GM12878 (cell line): ENCODE data around the gene MRPL18.

Experiments
- BRCA1 ChIP-seq: IDR thresholded peaks from 2 replicates; pipeline ENCODE4 v1.6.1; 2011; ENCODE audit warnings: low read depth, low read length, improper control_type of control experiment
- CEBPB ChIP-seq, 2 experiments: fragments of 150-350 bp in 1 of 2; IDR thresholded peaks; 2 replicates each; pipeline ENCODE4 v1.6.1; 2012 to 2014; ENCODE audit warnings: low read depth in 2 of 2, low read length in 2 of 2, borderline replicate concordance in 1 of 2, inconsistent platforms in 1 of 2
- CTCF ChIP-seq, 3 experiments: IDR thresholded peaks in 2 of 3; conservative IDR thresholded peaks in 1 of 3; 2 replicates each; pipeline ENCODE4 v1.5.1; 2011; ENCODE audit warnings: low read depth in 3 of 3, low read length in 3 of 3, mild to moderate bottlenecking in 3 of 3, control low read depth in 2 of 3, moderate library complexity in 2 of 3, inconsistent platforms in 1 of 3, mixed read lengths in 1 of 3; ENCODE audit not compliant: control insufficient read depth in 2 of 3, insufficient read depth in 1 of 3; ENCODE audit errors: extremely low read depth in 1 of 3
- NBN ChIP-seq: fragments of 450-650 bp; IDR thresholded peaks from 2 replicates; pipeline ENCODE4 v1.6.1; 2016
- PML ChIP-seq: IDR thresholded peaks from 2 replicates; pipeline ENCODE4 v1.6.1; 2012; ENCODE audit warnings: low read length, inconsistent platforms
- POLR2A ChIP-seq: IDR thresholded peaks from 2 replicates; pipeline ENCODE4 v1.6.1; 2011; ENCODE audit warnings: low read depth, mild to moderate bottlenecking, low read length
- SMAD1 ChIP-seq: fragments of 450-650 bp; IDR thresholded peaks from 2 replicates; pipeline ENCODE4 v1.6.1; 2018; ENCODE audit warnings: mild to moderate bottlenecking, low read depth; ENCODE audit not compliant: partially characterized antibody
- SUPT20H ChIP-seq: IDR thresholded peaks from 2 replicates; pipeline ENCODE4 v1.6.1; 2011; ENCODE audit warnings: low read depth, mild to moderate bottlenecking, low read length, moderate library complexity, borderline replicate concordance; ENCODE audit not compliant: control insufficient read depth
- YBX1 ChIP-seq: fragments of 450-650 bp; IDR thresholded peaks from 2 replicates; pipeline ENCODE4 v1.6.1; 2016; ENCODE audit warnings: antibody characterized with exemption
- ZBTB33 ChIP-seq: fragments of 450-650 bp; IDR thresholded peaks from 2 replicates; pipeline ENCODE4 v1.6.1; 2017; ENCODE audit warnings: mild to moderate bottlenecking

- TF ChIP-seq SUPT20H = no peak
- no peak for TF ChIP-seq SMAD1
- TF ChIP-seq PML = no peak
- no peak for TF ChIP-seq YBX1
- TF ChIP-seq POLR2A = no peak
- TF ChIP-seq CEBPB (IDR thresholded peaks at IDR 0.05; ENCODE audit: borderline replicate concordance in 1 of 2, low read depth in 2 of 2, low read length in 2 of 2) = no peak
- no peak for TF ChIP-seq ZBTB33
- no peak for TF ChIP-seq CTCF (IDR thresholded peaks at IDR 0.05 in 2 of 3, conservative IDR thresholded peaks at IDR 0.05 in 1 of 3; ENCODE audit: control insufficient read depth in 2 of 3, extremely low read depth in 1 of 3, insufficient read depth in 1 of 3, low read depth in 3 of 3, low read length in 3 of 3)
- no peak for TF ChIP-seq NBN
- TF ChIP-seq BRCA1 = no peak
Observed at GRCh38 chr6:159813781-159814180, 23.5 kb downstream of the MRPL18 start.
